ENCODE data around the gene PCNX3.
"Not testable (repeated sequence)": the region's sequence is repeated elsewhere in the genome, so short reads cannot be mapped to it uniquely, and the experiment has no call there.

Gene PCNX3

GRCh38 chr11:65662247-65662798 is 46.7 kb downstream of the PCNX3 start:
- peak; percentile 18 to 54 for DNase-seq (ENCODE audit: low read depth in 2 of 2)
- peak overlapping the region; percentile 91 to 94 for H3K4me3 ChIP-seq (replicated peaks in 1 of 2; ENCODE audit: low read depth in 2 of 2, low read length in 2 of 2)
- TF ChIP-seq CTCF (IDR thresholded peaks at IDR 0.05; ENCODE audit: low read depth, low read length): no peak

GRCh38 chr11:65662799-65663638 is 47.4 kb downstream of the PCNX3 start, which contains the start of gene RELA:
RELA (minus strand) TSS chr11:65662916; CDS start chr11:65662832, 84 bp downstream.
- DNase-seq (ENCODE audit: low read depth in 2 of 2): peak; percentile 95 to 97
- peak within 1 kb of the TSS; percentile 91 to 94 for H3K4me3 ChIP-seq (replicated peaks in 1 of 2; ENCODE audit: low read depth in 2 of 2, low read length in 2 of 2)
- TF ChIP-seq CTCF (IDR thresholded peaks at IDR 0.05; ENCODE audit: low read depth, low read length): no peak

- DNase-seq (ENCODE audit: low read depth in 2 of 2): peak; percentile 59 to 79
- no peak for TF ChIP-seq CTCF (IDR thresholded peaks at IDR 0.05; ENCODE audit: low read depth, low read length)
- H3K4me3 ChIP-seq (replicated peaks in 1 of 2; ENCODE audit: low read depth in 2 of 2, low read length in 2 of 2): peak overlapping the region; percentile 64 to 94
Observed at GRCh38 chr11:65663639-65664200, 48.1 kb downstream of the PCNX3 start.

- TF ChIP-seq CTCF (IDR thresholded peaks at IDR 0.05; ENCODE audit: low read depth, low read length): no peak
- no peak overlapping the region for H3K4me3 ChIP-seq (replicated peaks in 1 of 2; ENCODE audit: low read depth in 2 of 2, low read length in 2 of 2)
- DNase-seq (ENCODE audit: low read depth in 2 of 2): no peak
Observed at GRCh38 chr11:65672180-65672860, 56.7 kb downstream of the PCNX3 start.

DNA sequence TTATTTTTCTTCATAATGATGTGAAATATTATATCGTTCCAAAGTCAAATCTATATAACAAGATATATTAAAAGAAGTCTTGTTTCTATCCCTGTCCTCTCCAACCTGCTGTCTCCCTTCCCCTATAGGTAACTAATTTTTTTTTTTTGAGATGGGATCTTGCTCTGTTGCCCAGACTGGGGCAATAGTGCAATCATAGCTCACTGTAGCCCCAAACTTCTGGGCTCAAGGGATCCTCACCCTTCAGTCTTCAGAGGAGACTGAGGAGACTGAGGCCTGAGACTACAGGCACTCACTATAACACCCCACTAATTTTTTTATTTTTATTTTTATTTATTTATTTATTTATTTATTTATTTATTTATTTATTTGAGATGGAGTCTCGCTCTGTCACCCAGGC is 57.4 kb downstream of the PCNX3 start:
- H3K4me3 ChIP-seq (replicated peaks in 1 of 2; ENCODE audit: low read depth in 2 of 2, low read length in 2 of 2): no peak overlapping the region
- TF ChIP-seq CTCF (IDR thresholded peaks at IDR 0.05; ENCODE audit: low read depth, low read length): no peak
- DNase-seq (ENCODE audit: low read depth in 2 of 2): no peak

- no peak for TF ChIP-seq CTCF (IDR thresholded peaks at IDR 0.05; ENCODE audit: low read depth, low read length)
- DNase-seq (ENCODE audit: low read depth in 2 of 2): no peak
- no peak overlapping the region for H3K4me3 ChIP-seq (replicated peaks in 1 of 2; ENCODE audit: low read depth in 2 of 2, low read length in 2 of 2)
Observed at GRCh38 chr11:65680192-65680743, 64.7 kb downstream of the PCNX3 start.

DNA sequence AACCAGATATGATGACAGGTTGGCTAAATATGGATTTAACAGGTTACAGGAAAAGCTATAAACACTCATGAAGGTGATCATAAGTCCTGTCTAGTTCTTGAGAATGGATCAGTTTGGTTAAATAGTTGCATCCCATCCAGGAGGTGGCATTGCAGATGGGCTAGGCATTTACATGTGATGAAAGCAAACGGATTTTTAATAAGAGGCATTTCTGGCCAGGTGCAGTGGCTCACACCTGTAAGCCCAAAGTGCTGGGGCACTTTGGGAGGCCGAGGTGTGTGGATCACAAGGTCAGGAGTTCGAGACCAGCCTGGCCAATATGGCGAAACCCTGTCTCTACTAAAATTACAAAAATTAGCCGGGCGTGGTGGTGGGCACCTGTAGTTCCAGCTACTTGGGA is 67.9 kb downstream of the PCNX3 start:
- not testable (repeated sequence) for H3K4me3 ChIP-seq (replicated peaks in 1 of 2; ENCODE audit: low read depth in 2 of 2, low read length in 2 of 2); DNase-seq (ENCODE audit: low read depth in 2 of 2)
